ENCODE measurements around the gene DCBLD1. TPM values are rescaled to one million over a fixed set of nuclear protein-coding genes. Genes with fewer than 3 reads are reported as not detected.

DCBLD1 gene
- total and polyA plus RNA-seq, 4 donors = 10.0 to 38.1 (median 13.0) TPM

- no peak for DNase-seq
- H3K9me3 ChIP-seq (ENCODE audit: control insufficient read depth in 4 of 4, insufficient read depth in 3 of 4, low read length in 3 of 4) = no peaks in the 10 kb centered on the region
- WGBS, 2 donors = 67 to 73% methylated on average over 3 of the region's 3 CpGs
- H3K9ac ChIP-seq (ENCODE audit: insufficient read depth in 1 of 2, low read length in 2 of 2) = peak overlapping the region in 1 of 2 donors; percentile 63
- no peaks in the 10 kb centered on the region for H3K27me3 ChIP-seq (ENCODE audit: control insufficient read depth in 3 of 3, insufficient read depth in 3 of 3, low read length in 2 of 3)
- TF ChIP-seq, protein P1, sequence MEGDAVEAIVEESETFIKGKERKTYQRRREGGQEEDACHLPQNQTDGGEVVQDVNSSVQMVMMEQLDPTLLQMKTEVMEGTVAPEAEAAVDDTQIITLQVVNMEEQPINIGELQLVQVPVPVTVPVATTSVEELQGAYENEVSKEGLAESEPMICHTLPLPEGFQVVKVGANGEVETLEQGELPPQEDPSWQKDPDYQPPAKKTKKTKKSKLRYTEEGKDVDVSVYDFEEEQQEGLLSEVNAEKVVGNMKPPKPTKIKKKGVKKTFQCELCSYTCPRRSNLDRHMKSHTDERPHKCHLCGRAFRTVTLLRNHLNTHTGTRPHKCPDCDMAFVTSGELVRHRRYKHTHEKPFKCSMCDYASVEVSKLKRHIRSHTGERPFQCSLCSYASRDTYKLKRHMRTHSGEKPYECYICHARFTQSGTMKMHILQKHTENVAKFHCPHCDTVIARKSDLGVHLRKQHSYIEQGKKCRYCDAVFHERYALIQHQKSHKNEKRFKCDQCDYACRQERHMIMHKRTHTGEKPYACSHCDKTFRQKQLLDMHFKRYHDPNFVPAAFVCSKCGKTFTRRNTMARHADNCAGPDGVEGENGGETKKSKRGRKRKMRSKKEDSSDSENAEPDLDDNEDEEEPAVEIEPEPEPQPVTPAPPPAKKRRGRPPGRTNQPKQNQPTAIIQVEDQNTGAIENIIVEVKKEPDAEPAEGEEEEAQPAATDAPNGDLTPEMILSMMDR (IDR thresholded peaks at IDR 0.05; ENCODE audit: control extremely low read depth, extremely low read depth) = no peak
- H3K4me1 ChIP-seq (ENCODE audit: control insufficient read depth in 5 of 5, insufficient read depth in 5 of 5, low read length in 5 of 5) = peaks cover 4 to 62% (median 16%) of the 10 kb centered on the region in 5 donors
- H3K27ac ChIP-seq (ENCODE audit: low read depth in 1 of 2, low read length in 1 of 2) = peak overlapping the region; percentile 60 to 65
- H3K4me3 ChIP-seq = no peak overlapping the region
- no peak for ATAC-seq (ENCODE audit: insufficient read depth, low FRiP score)
- H3K36me3 ChIP-seq (ENCODE audit: control insufficient read depth in 4 of 4, insufficient read depth in 4 of 4, low read length in 4 of 4) = peaks cover 0 to 3% (median 1%) of the 10 kb centered on the region in 4 donors
Measured at GRCh38 chr6:117494694-117495318, 12.3 kb downstream of the DCBLD1 start.

- Histone ChIP-seq H3K36me3 (ENCODE audit: control insufficient read depth in 4 of 4, insufficient read depth in 4 of 4, low read length in 4 of 4) (peaks cover 0 to 3% (median 1%) of the 10 kb centered on the region in 4 donors), H3K9ac (ENCODE audit: insufficient read depth in 1 of 2, low read length in 2 of 2) (no peak overlapping the region), H3K9me3 (ENCODE audit: control insufficient read depth in 4 of 4, insufficient read depth in 3 of 4, low read length in 3 of 4) (no peaks in the 10 kb centered on the region), H3K27ac (ENCODE audit: low read depth in 1 of 2, low read length in 1 of 2) (peak overlapping the region in 1 of 2 donors; percentile 53), H3K4me1 (ENCODE audit: control insufficient read depth in 5 of 5, insufficient read depth in 5 of 5, low read length in 5 of 5) (peaks cover 4 to 62% (median 16%) of the 10 kb centered on the region in 5 donors), H3K4me3 (no peak overlapping the region), H3K27me3 (ENCODE audit: control insufficient read depth in 3 of 3, insufficient read depth in 3 of 3, low read length in 2 of 3) (no peaks in the 10 kb centered on the region)
- peak in 2 of 3 donors; percentile 35 to 47 for DNase-seq
- no peak for ATAC-seq (ENCODE audit: insufficient read depth, low FRiP score)
- TF ChIP-seq, protein P1 (IDR thresholded peaks at IDR 0.05; ENCODE audit: control extremely low read depth, extremely low read depth) = no peak
Measured at GRCh38 chr6:117495425-117495824, 13.0 kb downstream of the DCBLD1 start.

DNA sequence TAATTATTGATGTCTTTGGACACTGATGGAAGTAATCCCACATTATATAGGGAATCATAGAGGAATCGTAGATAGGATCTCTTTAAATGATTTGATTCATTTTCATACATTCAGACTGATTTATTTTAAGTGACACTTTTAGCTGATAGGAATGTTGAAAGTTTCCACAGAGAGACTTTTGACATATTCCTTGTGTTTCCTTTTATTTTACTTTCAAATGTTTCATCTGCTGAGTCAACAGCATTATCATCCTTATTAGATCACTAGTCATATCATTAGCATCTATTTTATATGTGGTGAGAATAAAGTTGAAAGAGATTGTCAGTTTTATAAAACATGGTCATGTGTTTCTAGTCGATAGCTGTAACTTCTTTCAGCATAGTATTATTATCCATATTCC is 13.4 kb downstream of the DCBLD1 start:
- WGBS, 2 donors = 83 to 92% methylated on average over 2 of the region's 2 CpGs
- TF ChIP-seq, protein P1 (IDR thresholded peaks at IDR 0.05; ENCODE audit: control extremely low read depth, extremely low read depth) = no peak
- Histone ChIP-seq H3K9ac (ENCODE audit: insufficient read depth in 1 of 2, low read length in 2 of 2) (no peak overlapping the region), H3K36me3 (ENCODE audit: control insufficient read depth in 4 of 4, insufficient read depth in 4 of 4, low read length in 4 of 4) (peaks cover 0 to 3% (median 1%) of the 10 kb centered on the region in 4 donors), H3K27ac (ENCODE audit: low read depth in 1 of 2, low read length in 1 of 2) (no peak overlapping the region), H3K4me3 (no peak overlapping the region), H3K4me1 (ENCODE audit: control insufficient read depth in 5 of 5, insufficient read depth in 5 of 5, low read length in 5 of 5) (peaks cover 4 to 62% (median 16%) of the 10 kb centered on the region in 5 donors), H3K9me3 (ENCODE audit: control insufficient read depth in 4 of 4, insufficient read depth in 3 of 4, low read length in 3 of 4) (no peaks in the 10 kb centered on the region), H3K27me3 (ENCODE audit: control insufficient read depth in 3 of 3, insufficient read depth in 3 of 3, low read length in 2 of 3) (no peaks in the 10 kb centered on the region)
- DNase-seq (peak in 2 of 3 donors; percentile 38 to 52), ATAC-seq (ENCODE audit: insufficient read depth, low FRiP score) (no peak)

All from lung (tissue), 12 donors.